Left ventricle myocardium inferior (tissue), 1 donor: ENCODE measurements around the gene DCN. TPM values are rescaled to one million over a fixed set of nuclear protein-coding genes. Genes with fewer than 3 reads are reported as not detected.

ENCODE experiments used
- DNase-seq: peaks from one replicate; pipeline ENCODE4 v3.0.0-alpha.2; 2020
- H3K27ac ChIP-seq: fragments of 200-600 bp; replicated peaks from 2 replicates; pipeline ENCODE4 v1.8.0; 2021
- H3K27me3 ChIP-seq: fragments of 200-600 bp; 2 replicates; pipeline ENCODE4 v1.8.0; 2021; ENCODE audit warnings: low read depth
- H3K36me3 ChIP-seq: fragments of 200-600 bp; 2 replicates; pipeline ENCODE4 v1.8.0; 2021
- H3K4me1 ChIP-seq: fragments of 200-600 bp; 2 replicates; pipeline ENCODE4 v1.8.0; 2021
- H3K4me3 ChIP-seq: fragments of 200-600 bp; 2 replicates; pipeline ENCODE4 v1.8.0; 2021; ENCODE audit warnings: mild to moderate bottlenecking, moderate library complexity
- H3K9me3 ChIP-seq: fragments of 200-600 bp; replicated peaks from 2 replicates; pipeline ENCODE4 v1.8.0; 2021
- intact Hi-C: fragments of 100-400 bp; cut with micrococcal nuclease; formaldehyde crosslinking; loops from one replicate; pipeline ENCODE4 v1.11.0; 2022
- total RNA-seq: library from RNA; stranded (reverse); fragmentation: NEBNext Ultra II Directional; extraction: Animal tissue kit (Norgen Biotek cat#: 25700); gene quantifications from one replicate; pipeline ENCODE4 v1.2.1, GENCODE V29; 2021
- TF ChIP-seq, protein P1 (sequence below): fragments of 200-600 bp; IDR thresholded peaks from 2 replicates; pipeline ENCODE4 v1.8.0; 2021; ENCODE audit warnings: antibody characterized with exemption, mild to moderate bottlenecking, borderline replicate concordance
- donor health status: DM: no; HTN: yes; CAD: no; lungs with severe emphysema.

The DCN gene
- total RNA-seq, 1 donor from 2014 or later = 716 TPM

DNA sequence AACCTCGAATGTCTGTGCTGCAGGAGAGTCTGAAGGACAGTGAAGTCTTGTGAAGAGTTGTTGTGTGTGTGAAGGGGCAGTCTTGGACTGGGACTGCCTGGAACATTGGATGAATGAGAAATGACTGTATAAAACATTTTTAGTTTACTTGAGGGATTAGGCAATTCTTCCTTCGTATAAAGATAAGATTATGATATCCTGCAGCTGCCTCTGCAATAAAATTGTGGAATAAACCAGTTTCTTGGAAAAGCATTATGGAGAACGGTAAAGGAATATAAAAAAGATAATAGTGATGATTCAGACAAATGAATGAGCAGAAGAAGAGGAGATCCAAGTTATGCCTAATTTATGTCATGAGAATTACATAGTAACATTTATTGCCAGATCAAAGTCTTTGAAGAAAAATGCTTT lies 40.4 kb downstream of the DCN start:
- Histone ChIP-seq H3K27ac (peak overlapping the region; percentile 65), H3K4me1 (peaks cover 14% of the 10 kb centered on the region), H3K27me3 (no peaks in the 10 kb centered on the region), H3K36me3 (no peaks in the 10 kb centered on the region), H3K9me3 (no peaks in the 10 kb centered on the region), H3K4me3 (no peak overlapping the region)
- no peak for DNase-seq
- TF ChIP-seq, protein P1, sequence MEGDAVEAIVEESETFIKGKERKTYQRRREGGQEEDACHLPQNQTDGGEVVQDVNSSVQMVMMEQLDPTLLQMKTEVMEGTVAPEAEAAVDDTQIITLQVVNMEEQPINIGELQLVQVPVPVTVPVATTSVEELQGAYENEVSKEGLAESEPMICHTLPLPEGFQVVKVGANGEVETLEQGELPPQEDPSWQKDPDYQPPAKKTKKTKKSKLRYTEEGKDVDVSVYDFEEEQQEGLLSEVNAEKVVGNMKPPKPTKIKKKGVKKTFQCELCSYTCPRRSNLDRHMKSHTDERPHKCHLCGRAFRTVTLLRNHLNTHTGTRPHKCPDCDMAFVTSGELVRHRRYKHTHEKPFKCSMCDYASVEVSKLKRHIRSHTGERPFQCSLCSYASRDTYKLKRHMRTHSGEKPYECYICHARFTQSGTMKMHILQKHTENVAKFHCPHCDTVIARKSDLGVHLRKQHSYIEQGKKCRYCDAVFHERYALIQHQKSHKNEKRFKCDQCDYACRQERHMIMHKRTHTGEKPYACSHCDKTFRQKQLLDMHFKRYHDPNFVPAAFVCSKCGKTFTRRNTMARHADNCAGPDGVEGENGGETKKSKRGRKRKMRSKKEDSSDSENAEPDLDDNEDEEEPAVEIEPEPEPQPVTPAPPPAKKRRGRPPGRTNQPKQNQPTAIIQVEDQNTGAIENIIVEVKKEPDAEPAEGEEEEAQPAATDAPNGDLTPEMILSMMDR = no peak
- intact Hi-C loops = no loop called here

DNA sequence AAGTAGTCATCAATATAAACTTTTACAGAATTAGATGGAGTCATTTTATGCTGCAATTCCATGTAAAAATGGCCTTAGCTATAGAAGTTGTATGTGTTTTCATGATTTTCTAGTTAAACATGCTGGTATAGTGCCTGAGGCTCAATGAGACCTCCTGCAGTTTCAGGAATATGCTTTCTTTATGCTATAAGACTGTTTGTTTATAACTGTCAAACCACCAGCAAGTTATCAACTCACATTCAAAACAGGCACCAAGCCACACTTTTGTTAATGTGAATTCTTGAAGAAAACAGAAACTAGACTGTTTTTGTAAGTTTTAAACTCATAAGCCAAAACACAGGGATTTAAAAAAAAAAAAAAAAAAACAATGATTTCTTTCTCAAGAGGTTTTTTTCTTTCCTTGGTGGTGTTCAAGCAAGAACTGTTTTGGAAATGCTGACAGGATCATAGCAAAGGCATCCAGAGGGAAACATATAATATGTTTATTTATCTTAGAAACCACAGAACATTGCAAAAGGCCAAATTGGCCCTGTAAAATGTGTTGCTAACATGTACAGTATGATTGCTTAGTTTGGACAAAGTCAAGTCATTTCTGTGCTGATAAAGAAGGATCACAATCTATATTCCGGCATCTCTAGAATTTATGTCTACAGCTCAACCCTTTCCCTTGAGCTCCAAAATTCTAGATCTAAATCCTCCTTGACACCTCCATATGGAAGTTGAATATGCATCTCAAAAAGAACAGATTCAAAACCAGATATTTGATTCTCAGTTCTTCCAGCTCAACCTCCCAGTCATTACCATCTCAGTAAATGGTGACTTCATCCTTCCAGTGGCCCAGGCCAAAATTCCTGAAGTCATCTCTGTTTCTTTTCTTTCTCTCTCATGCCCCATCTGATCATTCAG lies 42.3 kb downstream of the DCN start:
- intact Hi-C loops = no loop called here
- Histone ChIP-seq H3K9me3 (no peaks in the 10 kb centered on the region), H3K27me3 (no peaks in the 10 kb centered on the region), H3K27ac (peak overlapping the region; percentile 67), H3K4me3 (no peak overlapping the region), H3K4me1 (peaks cover 14% of the 10 kb centered on the region), H3K36me3 (no peaks in the 10 kb centered on the region)
- TF ChIP-seq, protein P1 = no peak
- DNase-seq = no peak

DNA sequence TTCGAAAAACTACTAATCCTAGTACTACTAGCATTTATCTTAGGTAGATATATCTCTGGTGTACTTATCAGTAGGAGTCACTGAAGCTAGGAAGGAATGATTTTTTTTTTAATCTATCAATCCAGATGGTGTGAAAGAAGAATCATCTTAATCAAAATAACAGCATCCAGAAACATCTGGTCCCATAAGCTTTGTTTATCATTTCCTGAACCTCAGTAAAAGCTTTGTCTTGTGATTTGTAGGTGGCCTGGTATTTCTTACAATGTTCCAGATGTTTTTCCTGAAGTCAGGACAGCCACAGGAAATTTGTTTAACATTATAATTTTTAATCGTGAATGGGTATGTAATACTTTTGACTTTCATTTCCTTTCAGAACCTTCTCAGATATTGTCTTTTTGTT lies 43.3 kb downstream of the DCN start:
- Histone ChIP-seq H3K27me3 (no peaks in the 10 kb centered on the region), H3K27ac (peak overlapping the region; percentile 67), H3K36me3 (no peaks in the 10 kb centered on the region), H3K9me3 (no peaks in the 10 kb centered on the region), H3K4me1 (peaks cover 14% of the 10 kb centered on the region), H3K4me3 (no peak overlapping the region)
- DNase-seq = no peak
- TF ChIP-seq, protein P1 = no peak
- intact Hi-C loops = no loop called here

DNA sequence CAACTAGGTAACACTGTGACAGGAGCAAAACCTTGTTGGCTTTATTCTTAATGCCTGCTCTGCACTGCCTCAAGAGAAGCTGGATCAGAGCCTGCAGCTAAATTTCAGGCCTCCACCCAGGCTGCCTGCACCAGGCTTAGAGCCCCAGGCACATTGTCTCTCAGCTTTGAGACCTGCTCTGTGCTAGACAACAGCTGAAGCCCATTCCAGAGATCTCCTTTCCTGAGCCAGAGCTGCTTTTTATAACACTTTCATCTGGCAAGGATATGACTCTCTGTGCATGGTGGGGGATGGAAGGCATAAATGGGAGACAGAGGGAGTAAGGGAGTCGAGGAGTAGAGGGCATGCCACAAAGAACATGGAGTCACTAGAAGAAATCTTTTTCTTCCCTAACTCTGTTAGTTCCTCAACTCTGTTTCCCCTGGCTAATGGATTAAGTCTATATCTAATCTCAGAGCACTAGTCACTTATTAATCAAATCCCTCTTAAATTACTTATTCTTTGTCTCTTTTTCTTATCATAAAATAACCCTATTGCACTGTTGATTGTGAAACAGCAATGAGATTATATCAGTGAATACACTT lies 44.2 kb downstream of the DCN start:
- intact Hi-C loops = no loop called here
- Histone ChIP-seq H3K9me3 (no peaks in the 10 kb centered on the region), H3K27me3 (no peaks in the 10 kb centered on the region), H3K4me1 (peaks cover 14% of the 10 kb centered on the region), H3K27ac (peak overlapping the region; percentile 67), H3K4me3 (no peak overlapping the region), H3K36me3 (no peaks in the 10 kb centered on the region)
- peak; percentile 19 for DNase-seq
- TF ChIP-seq, protein P1 = no peak

DNA sequence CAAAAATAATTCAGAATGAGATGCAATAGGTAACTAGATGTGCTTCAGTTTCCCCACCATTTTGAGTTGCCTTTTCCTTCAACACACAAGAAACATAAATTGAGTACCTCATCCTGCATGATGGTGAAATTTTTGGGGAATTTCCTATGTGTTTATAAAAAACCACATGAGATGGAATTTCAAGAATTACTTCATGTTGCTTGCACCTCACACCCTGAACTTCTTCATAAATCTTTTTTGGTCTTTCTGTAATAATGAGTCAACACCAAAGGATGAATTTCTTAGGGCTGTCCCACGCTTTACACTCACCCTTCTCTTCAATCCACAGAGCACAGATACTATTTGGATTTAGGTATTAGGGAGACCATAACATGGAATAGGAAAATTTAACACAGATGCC lies 48.7 kb downstream of the DCN start:
- intact Hi-C loops = no loop called here
- Histone ChIP-seq H3K4me3 (no peak overlapping the region), H3K36me3 (no peaks in the 10 kb centered on the region), H3K27ac (no peak overlapping the region), H3K9me3 (no peaks in the 10 kb centered on the region), H3K27me3 (no peaks in the 10 kb centered on the region), H3K4me1 (peaks cover 5% of the 10 kb centered on the region)
- no peak for DNase-seq
- TF ChIP-seq, protein P1 = no peak
